ENCODE results near the gene EMC7.
A peak's percentile ranks its signal among the peaks of the same experiment; 100 is the strongest.
"Not testable (repeated sequence)": the region's sequence is repeated elsewhere in the genome, so short reads cannot be mapped to it uniquely, and the experiment has no call there.

Gene EMC7

GRCh38 chr15:34101366-34102174 is at the start of gene EMC7, which contains the start of gene PGBD4:
Gene EMC7 (minus strand): TSS chr15:34101862. CDS start chr15:34101839, 23 bp downstream.
Gene PGBD4 (plus strand): TSS chr15:34102083. CDS start chr15:34102532, 449 bp downstream.
- DNase-seq: peak; percentile 99

GRCh38 chr15:34147371-34148140 is 45.9 kb upstream of the EMC7 start:
- DNase-seq: no peak

GRCh38 chr15:34133511-34133910 is 31.8 kb upstream of the EMC7 start:
- no peak for DNase-seq

GRCh38 chr15:34132881-34133280 is 31.2 kb upstream of the EMC7 start:
- DNase-seq: no peak

- DNase-seq: no peak
Observed at GRCh38 chr15:34128898-34129297, 27.2 kb upstream of the EMC7 start.

- no peak for DNase-seq
Observed at GRCh38 chr15:34126522-34126921, 24.9 kb upstream of the EMC7 start.

- DNase-seq: no peak
Observed at GRCh38 chr15:34125945-34126344, 24.3 kb upstream of the EMC7 start.

GRCh38 chr15:34124651-34125050 is 23.0 kb upstream of the EMC7 start:
- no peak for DNase-seq

- DNase-seq: no peak
Observed at GRCh38 chr15:34122771-34123183, 21.1 kb upstream of the EMC7 start.

GRCh38 chr15:34121786-34122185 is 20.1 kb upstream of the EMC7 start:
- DNase-seq: not testable (repeated sequence)

- DNase-seq: not testable (repeated sequence)
Observed at GRCh38 chr15:34120420-34120819, 18.8 kb upstream of the EMC7 start.

GRCh38 chr15:34119291-34119690 is 17.6 kb upstream of the EMC7 start:
- DNase-seq: no peak

- peak; percentile 43 for DNase-seq
Observed at GRCh38 chr15:34116620-34117019, 15.0 kb upstream of the EMC7 start.

GRCh38 chr15:34114739-34115138 is 13.1 kb upstream of the EMC7 start:
- DNase-seq: no peak

- DNase-seq: no peak
Observed at GRCh38 chr15:34114215-34114614, 12.6 kb upstream of the EMC7 start.

- no peak for DNase-seq
Observed at GRCh38 chr15:34111488-34111887, 9.8 kb upstream of the EMC7 start.

GRCh38 chr15:34109797-34110663 is 8.4 kb upstream of the EMC7 start:
- DNase-seq: no peak

GRCh38 chr15:34107315-34107714 is 5.7 kb upstream of the EMC7 start:
- DNase-seq: no peak

GRCh38 chr15:34106423-34106822 is 4.8 kb upstream of the EMC7 start:
- no peak for DNase-seq

GRCh38 chr15:34102175-34102925 is 688 bp upstream of the EMC7 start:
- DNase-seq: no peak

GRCh38 chr15:34099914-34100313 is 1.7 kb downstream of the EMC7 start:
- DNase-seq: no peak

GRCh38 chr15:34085746-34086145 is 15.9 kb downstream of the EMC7 start:
- DNase-seq: no peak

Data from femur (tissue), 1 donor.